T-helper 2 cell treated with Interferon-gamma antibody and Interleukin-4, amounts not matched to agents 5 μg/mL and 100 μg/mL, for 36 hours (primary cell): ENCODE data around the gene ITGA11.

ENCODE experiments used
- DNase-seq: peaks from one replicate; pipeline ENCODE4 v3.0.0; 2021; ENCODE audit warnings: low spot score
- H3K27ac Mint-ChIP-seq: one replicate; pipeline ENCODE4 v1.8.0; 2021; ENCODE audit warnings: mild to moderate bottlenecking, mixed read lengths
- H3K27me3 Mint-ChIP-seq: one replicate; pipeline ENCODE4 v1.8.0; 2021; ENCODE audit warnings: low read depth, mixed read lengths
- H3K36me3 Mint-ChIP-seq: one replicate; pipeline ENCODE4 v1.8.0; 2021; ENCODE audit warnings: low read depth, mixed read lengths
- H3K4me1 Mint-ChIP-seq: one replicate; pipeline ENCODE4 v1.8.0; 2021; ENCODE audit warnings: low read depth, mixed read lengths
- H3K4me3 Mint-ChIP-seq: one replicate; pipeline ENCODE4 v1.8.0; 2022; ENCODE audit warnings: mild to moderate bottlenecking, moderate library complexity, mixed read lengths
- H3K9me3 Mint-ChIP-seq: one replicate; pipeline ENCODE4 v1.8.0; 2021; ENCODE audit warnings: mixed read lengths

Gene ITGA11

GRCh38 chr15:68312701-68313204 lies 119.2 kb downstream of the ITGA11 start:
- no peaks in the 10 kb centered on the region for H3K9me3 Mint-ChIP-seq
- no peak overlapping the region for H3K4me3 Mint-ChIP-seq
- no peak overlapping the region for H3K27ac Mint-ChIP-seq
- H3K27me3 Mint-ChIP-seq: no peaks in the 10 kb centered on the region
- no peaks in the 10 kb centered on the region for H3K36me3 Mint-ChIP-seq
- no peak for DNase-seq
- no peaks in the 10 kb centered on the region for H3K4me1 Mint-ChIP-seq

GRCh38 chr15:68311859-68312557 lies 120.0 kb downstream of the ITGA11 start:
- peaks cover 2% of the 10 kb centered on the region for H3K27me3 Mint-ChIP-seq
- no peaks in the 10 kb centered on the region for H3K4me1 Mint-ChIP-seq
- H3K27ac Mint-ChIP-seq: no peak overlapping the region
- no peaks in the 10 kb centered on the region for H3K36me3 Mint-ChIP-seq
- no peak for DNase-seq
- H3K4me3 Mint-ChIP-seq: no peak overlapping the region
- H3K9me3 Mint-ChIP-seq: no peaks in the 10 kb centered on the region

DNA sequence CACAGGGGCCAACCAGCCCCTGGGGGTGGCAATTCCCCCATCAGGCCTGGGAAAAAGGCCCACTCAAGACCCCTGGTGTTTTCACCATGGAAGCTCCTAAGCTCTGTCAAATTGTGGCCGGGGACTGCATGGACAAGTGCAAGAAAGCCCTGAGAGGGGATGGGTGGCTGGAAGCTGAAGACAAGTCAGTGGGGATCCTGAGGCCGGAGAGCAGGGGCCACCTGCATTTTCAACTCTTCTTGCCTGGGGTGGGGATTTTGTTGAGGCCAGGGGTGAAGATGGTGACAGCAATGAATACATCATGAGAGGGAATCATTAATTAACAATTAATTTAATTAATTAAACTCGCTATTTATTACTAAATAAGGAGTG lies 120.5 kb downstream of the ITGA11 start:
- Mint-ChIP-seq H3K4me3 (no peak overlapping the region), H3K27me3 (peaks cover 2% of the 10 kb centered on the region)

DNA sequence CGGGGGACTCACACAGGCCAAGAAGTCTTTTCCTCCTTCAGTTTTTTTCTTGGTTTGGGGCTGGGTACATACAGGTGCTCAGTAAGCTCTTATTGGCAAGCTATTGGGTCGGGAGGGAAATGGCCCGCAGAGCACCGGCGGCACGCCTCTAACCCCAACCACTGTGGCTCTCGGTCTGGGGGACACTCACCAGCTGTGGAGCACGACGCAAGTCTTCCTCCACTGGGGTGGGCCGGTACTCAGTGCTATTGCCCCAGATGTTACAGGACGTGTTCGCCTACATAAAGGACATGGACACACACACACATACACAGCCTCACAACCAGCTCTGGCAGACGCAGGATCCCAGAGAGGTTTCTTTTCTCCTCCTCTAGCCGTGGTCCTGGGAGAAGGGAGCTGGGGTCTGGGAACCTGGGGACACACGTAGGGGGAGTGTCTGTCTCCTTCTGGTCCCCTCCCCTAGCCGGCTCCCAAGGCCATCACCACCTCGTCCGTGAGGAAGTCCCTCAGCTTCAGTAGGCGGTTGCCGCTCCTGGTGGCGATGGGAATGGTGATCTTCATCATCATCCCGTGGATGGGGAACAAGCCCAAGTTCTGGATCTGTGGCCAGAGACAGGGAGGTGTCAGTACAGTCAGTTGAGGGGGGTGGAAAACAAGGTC lies 121.0 kb downstream of the ITGA11 start:
- DNase-seq: no peak
- Mint-ChIP-seq H3K4me3 (no peak overlapping the region), H3K27me3 (peaks cover 2% of the 10 kb centered on the region), H3K27ac (no peak overlapping the region), H3K9me3 (no peaks in the 10 kb centered on the region), H3K36me3 (no peaks in the 10 kb centered on the region), H3K4me1 (peaks cover 7% of the 10 kb centered on the region)

More for the DNA sequence above, 120.5 kb downstream of the ITGA11 start:
- Mint-ChIP-seq H3K4me1 (peaks cover 2% of the 10 kb centered on the region), H3K27ac (no peak overlapping the region), H3K9me3 (no peaks in the 10 kb centered on the region), H3K36me3 (no peaks in the 10 kb centered on the region)
- DNase-seq: no peak

DNA sequence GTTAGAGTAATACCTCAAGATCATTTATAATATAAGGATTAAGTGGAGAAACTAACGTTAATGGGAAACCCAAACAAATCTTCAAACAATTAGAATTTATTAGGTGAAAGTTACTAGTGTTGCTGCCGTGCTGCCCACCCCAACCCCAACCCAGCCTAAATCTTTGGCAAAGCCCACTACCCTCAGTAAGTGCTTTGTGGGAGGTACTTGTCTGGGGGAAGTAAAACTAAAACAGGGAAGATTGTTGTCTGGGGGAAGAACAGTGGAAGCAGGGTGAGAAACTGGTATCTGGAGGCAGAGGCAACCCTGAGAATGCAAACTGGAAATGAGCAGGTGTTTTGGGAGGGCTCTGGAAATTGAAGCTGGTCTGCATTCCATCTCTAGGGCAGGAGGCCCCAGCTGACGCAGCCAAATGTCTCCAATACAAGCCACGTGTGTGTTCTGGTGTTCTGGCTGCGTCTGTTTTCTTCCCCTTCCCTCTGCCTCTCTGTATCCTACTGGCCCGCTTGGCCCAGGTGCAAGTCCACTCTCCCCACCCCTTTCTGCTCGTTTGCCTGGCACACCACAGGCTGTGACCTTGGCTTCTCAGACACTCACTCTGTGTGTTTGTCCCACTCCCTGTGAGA lies 121.7 kb downstream of the ITGA11 start:
- no peak for DNase-seq
- Mint-ChIP-seq H3K4me1 (peaks cover 7% of the 10 kb centered on the region), H3K27ac (no peak overlapping the region), H3K27me3 (peaks cover 2% of the 10 kb centered on the region), H3K9me3 (no peaks in the 10 kb centered on the region), H3K36me3 (no peaks in the 10 kb centered on the region), H3K4me3 (no peak overlapping the region)

GRCh38 chr15:68309024-68309423 lies 122.9 kb downstream of the ITGA11 start:
- DNase-seq: no peak
- Mint-ChIP-seq H3K36me3 (no peaks in the 10 kb centered on the region), H3K4me3 (no peak overlapping the region)

GRCh38 chr15:68307131-68307928 lies 124.6 kb downstream of the ITGA11 start:
- H3K9me3 Mint-ChIP-seq: no peaks in the 10 kb centered on the region
- H3K4me3 Mint-ChIP-seq: no peak overlapping the region
- no peaks in the 10 kb centered on the region for H3K36me3 Mint-ChIP-seq
- peaks cover 2% of the 10 kb centered on the region for H3K27me3 Mint-ChIP-seq
- H3K4me1 Mint-ChIP-seq: peaks cover 7% of the 10 kb centered on the region
- DNase-seq: no peak
- no peak overlapping the region for H3K27ac Mint-ChIP-seq

More at GRCh38 chr15:68309024-68309423, 122.9 kb downstream of the ITGA11 start:
- peaks cover 7% of the 10 kb centered on the region for H3K4me1 Mint-ChIP-seq
- H3K27ac Mint-ChIP-seq: no peak overlapping the region
- no peaks in the 10 kb centered on the region for H3K9me3 Mint-ChIP-seq
- H3K27me3 Mint-ChIP-seq: peaks cover 2% of the 10 kb centered on the region

GRCh38 chr15:68305420-68305871 lies 126.5 kb downstream of the ITGA11 start:
- no peak for DNase-seq
- no peaks in the 10 kb centered on the region for H3K36me3 Mint-ChIP-seq
- H3K4me3 Mint-ChIP-seq: no peak overlapping the region
- peaks cover 10% of the 10 kb centered on the region for H3K4me1 Mint-ChIP-seq
- H3K9me3 Mint-ChIP-seq: no peaks in the 10 kb centered on the region
- H3K27me3 Mint-ChIP-seq: peaks cover 2% of the 10 kb centered on the region
- no peak overlapping the region for H3K27ac Mint-ChIP-seq

GRCh38 chr15:68304589-68305337 lies 127.2 kb downstream of the ITGA11 start:
- Mint-ChIP-seq H3K27me3 (peaks cover 2% of the 10 kb centered on the region), H3K27ac (no peak overlapping the region), H3K4me3 (no peak overlapping the region), H3K9me3 (no peaks in the 10 kb centered on the region), H3K36me3 (no peaks in the 10 kb centered on the region), H3K4me1 (peaks cover 11% of the 10 kb centered on the region)
- no peak for DNase-seq

DNA sequence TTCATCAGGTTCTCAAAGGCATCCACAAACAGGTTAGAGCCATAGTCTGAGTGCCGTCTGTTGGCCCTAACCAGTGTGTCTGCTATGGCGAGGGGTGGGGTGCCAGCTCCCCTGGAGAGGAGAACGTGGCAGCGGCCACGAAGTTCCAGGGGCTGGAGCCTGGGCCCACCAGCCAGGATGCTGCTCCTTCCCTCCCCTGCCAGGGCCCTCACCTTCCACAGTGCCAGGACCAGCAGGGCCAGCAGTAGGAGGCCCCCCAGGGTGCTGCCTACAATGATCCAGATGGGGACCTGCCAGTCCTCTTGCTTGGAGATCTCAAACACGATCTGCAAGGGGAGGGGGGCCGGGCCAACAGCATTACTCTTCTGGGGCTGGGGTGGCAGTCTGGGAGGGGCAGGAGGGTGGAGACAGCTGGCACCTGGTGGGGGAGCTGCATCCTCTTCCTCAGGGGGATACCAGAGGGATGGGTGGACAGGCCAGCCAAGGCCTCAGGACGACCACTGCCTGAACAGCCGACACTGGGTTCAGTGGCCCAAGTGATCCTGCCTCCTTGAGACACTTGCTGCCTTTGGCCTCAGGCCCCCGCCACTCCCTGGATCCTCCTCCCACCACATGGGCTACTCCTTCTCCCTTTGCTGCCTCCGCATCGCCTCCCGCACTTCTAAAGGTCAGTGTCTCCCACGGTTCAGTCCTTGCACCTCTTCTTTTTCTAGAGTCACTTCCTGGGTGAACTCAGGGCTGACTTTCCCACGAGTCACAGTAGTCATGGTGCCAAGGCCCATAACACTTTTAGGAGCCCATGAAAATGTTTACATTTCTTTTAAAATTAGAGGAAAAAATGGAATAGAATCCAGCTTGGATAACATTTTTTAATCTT lies 128.2 kb downstream of the ITGA11 start:
- Mint-ChIP-seq H3K27ac (no peak overlapping the region), H3K4me1 (peaks cover 20% of the 10 kb centered on the region), H3K4me3 (no peak overlapping the region), H3K36me3 (no peaks in the 10 kb centered on the region), H3K9me3 (no peaks in the 10 kb centered on the region), H3K27me3 (peaks cover 2% of the 10 kb centered on the region)
- no peak for DNase-seq

DNA sequence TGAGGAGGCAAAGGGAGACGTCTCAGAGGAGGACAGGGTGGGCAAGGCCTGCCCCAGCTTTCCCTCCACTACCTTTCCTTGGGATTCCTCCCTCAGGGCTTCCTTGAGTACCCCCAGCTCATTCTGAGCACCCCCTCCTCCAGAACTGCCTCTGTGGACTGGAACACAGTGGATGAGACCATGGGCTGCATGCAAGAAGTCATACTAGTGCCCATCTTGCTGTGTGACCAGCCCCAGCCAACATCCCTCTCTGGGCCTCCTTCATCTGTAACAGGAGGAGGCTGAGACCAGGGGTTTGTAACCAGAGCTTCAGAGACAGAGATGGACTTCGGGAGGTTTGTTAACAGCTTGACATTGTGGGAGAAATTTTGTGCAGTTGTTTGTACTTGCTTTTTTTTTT lies 128.8 kb downstream of the ITGA11 start:
- no peak for DNase-seq
- no peak overlapping the region for H3K27ac Mint-ChIP-seq
- H3K4me3 Mint-ChIP-seq: no peak overlapping the region
- H3K27me3 Mint-ChIP-seq: peaks cover 2% of the 10 kb centered on the region
- H3K4me1 Mint-ChIP-seq: peaks cover 24% of the 10 kb centered on the region
- no peaks in the 10 kb centered on the region for H3K9me3 Mint-ChIP-seq
- peaks cover 2% of the 10 kb centered on the region for H3K36me3 Mint-ChIP-seq

DNA sequence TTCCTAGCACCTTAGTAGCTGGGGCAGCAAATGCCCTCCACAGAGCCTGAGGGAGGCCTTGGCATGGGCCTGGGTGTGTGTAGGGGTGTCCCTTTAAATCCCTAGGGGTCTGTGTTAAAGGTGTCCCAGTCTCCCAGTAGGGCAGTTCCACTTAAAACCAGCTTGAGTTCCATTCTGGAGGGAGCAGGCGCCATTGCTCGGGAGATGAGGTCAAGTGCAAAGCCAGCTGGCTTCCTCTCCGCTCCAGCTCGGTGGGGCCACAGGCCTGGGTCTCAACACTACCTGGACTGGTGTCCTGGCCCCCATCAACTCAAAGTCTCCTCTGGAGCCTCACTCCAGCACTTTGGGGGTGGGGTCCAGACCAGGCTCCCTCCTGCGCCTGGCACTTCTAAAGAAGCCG lies 129.2 kb downstream of the ITGA11 start:
- Mint-ChIP-seq H3K4me1 (peaks cover 24% of the 10 kb centered on the region), H3K27me3 (peaks cover 2% of the 10 kb centered on the region), H3K9me3 (no peaks in the 10 kb centered on the region), H3K36me3 (peaks cover 5% of the 10 kb centered on the region), H3K4me3 (no peak overlapping the region), H3K27ac (no peak overlapping the region)
- no peak for DNase-seq
